C4-2B (cell line): ENCODE results near the gene GJB4.

Experiments
- H3K27ac ChIP-seq: fragments of 450-650 bp; 2 replicates; pipeline ENCODE4 v1.5.1; 2017
- CTCF ChIP-seq: fragments of 450-650 bp; conservative IDR thresholded peaks from 2 replicates; pipeline ENCODE4 v1.5.1; 2017; ENCODE audit warnings: mild to moderate bottlenecking
- ZFX ChIP-seq: fragments of 450-650 bp; IDR thresholded peaks from 2 replicates; pipeline ENCODE4 v1.6.1; 2017

GJB4 gene

GRCh38 chr1:34794001-34794789 is 34.7 kb downstream of the GJB4 start:
- no peak overlapping the region for H3K27ac ChIP-seq
- TF ChIP-seq ZFX (no peak), CTCF (no peak)

- no peak overlapping the region for H3K27ac ChIP-seq
- TF ChIP-seq CTCF (no peak), ZFX (no peak)
Observed at GRCh38 chr1:34794790-34795180, 35.2 kb downstream of the GJB4 start.

GRCh38 chr1:34795916-34796315 is 36.4 kb downstream of the GJB4 start:
- TF ChIP-seq ZFX = no peak
- TF ChIP-seq CTCF = no peak
- H3K27ac ChIP-seq = no peak overlapping the region

- TF ChIP-seq CTCF = no peak
- no peak for TF ChIP-seq ZFX
- no peak overlapping the region for H3K27ac ChIP-seq
Observed at GRCh38 chr1:34796990-34797389, 37.5 kb downstream of the GJB4 start.

GRCh38 chr1:34800214-34800613 is 40.7 kb downstream of the GJB4 start:
- no peak for TF ChIP-seq CTCF
- TF ChIP-seq ZFX = no peak
- H3K27ac ChIP-seq = no peak overlapping the region

GRCh38 chr1:34803770-34804169 is 44.2 kb downstream of the GJB4 start:
- no peak for TF ChIP-seq CTCF
- TF ChIP-seq ZFX = no peak

GRCh38 chr1:34806396-34806795 is 46.9 kb downstream of the GJB4 start:
- no peak overlapping the region for H3K27ac ChIP-seq
- TF ChIP-seq ZFX = no peak
- no peak for TF ChIP-seq CTCF

More at GRCh38 chr1:34803770-34804169, 44.2 kb downstream of the GJB4 start:
- no peak overlapping the region for H3K27ac ChIP-seq
